NCI-H2227 treated with DMSO at 0.1 percent for 48 hours (cell line): Measurements from ENCODE around the gene RAB44.

Experiments
- DNase-seq: peaks from one replicate; lab custom pipeline; 2025; lab: John Stamatoyannopoulos, UW

Gene RAB44

DNA sequence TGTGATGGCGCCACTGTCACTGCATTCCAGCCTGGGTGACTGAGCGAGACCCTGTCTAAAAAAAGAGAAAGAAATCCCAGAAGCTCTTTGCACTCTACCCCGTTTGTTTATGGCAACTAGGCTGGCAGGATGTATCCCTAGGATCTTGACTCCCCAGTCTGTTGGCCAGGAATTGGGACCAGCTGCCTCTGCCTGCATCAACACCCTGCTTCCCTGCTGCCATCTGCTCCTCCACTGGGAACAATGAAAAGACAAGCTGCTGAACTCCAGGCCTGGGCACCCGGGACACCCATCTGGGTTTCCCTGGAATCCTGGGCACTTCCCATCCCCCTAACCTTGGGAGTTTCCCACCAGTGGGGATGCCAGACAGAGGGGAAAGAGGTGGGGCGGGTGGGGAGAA lies 76.7 kb downstream of the RAB44 start:
- DNase-seq, result no peak

- DNase-seq, result no peak
These were observed 78.5 kb downstream of the RAB44 start for GRCh38 chr6:36776167-36776566.

DNA sequence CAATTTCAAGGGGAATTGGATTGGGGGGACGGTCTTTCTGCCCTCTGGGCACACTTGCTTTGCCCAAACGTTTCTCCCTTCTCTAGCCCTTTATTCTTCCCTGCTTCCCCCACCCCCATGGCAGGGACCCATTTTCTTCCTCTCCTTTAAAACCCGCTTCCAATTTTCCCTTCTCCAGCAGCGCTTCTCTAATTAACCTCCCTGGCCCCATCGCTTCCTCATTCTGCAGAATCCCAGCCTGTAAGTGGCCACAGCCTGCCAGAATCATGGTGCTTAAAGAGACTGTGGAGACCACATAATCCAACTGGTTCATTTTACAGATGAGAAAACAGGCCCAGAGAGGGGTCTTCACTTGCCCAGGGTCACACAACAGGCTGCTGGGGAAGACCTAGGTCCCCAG lies 80.2 kb downstream of the RAB44 start:
- DNase-seq, result peak; percentile 70

- DNase-seq, result no peak
These were observed 81.6 kb downstream of the RAB44 start for GRCh38 chr6:36779227-36779626.

DNA sequence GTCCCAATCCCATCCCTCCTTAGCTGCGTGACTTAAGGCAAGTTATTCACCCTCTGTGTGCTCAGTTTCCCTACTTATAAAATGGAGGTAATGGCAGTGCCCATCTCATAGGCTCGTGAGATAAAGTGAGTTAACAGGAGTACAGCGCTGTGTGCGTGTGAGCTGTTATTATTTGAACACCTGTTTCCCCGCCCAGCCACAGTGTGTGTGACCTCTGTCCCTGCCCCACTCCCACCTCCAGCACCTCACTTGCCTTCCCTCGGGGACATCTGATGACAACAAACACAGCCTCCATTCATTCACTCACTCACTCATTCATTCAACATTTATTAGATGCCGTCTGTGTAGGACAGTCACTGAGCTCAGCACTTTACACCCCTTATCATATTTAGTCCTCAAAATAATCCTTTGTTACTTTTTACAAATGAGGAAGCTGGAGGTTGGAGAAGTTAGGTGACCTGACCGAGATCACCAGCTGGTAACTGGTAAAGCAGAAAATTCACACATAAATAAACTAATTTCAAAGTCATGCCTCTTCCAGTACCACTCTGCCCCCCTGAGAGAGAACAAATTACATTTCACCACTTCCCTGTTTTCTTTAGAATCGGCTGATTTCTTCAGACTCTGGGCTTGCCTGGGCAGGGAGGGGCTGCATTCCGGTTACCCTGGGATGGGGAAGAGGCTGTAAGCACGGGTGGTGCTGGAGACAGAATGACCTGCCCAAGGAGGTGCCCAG lies 83.0 kb downstream of the RAB44 start:
- no peak for DNase-seq

GRCh38 chr6:36781669-36782068 lies 84.0 kb downstream of the RAB44 start:
- no peak for DNase-seq
